Measurements from ENCODE around the gene SDK1.

Gene SDK1

GRCh38 chr7:3912291-3912690, 611.2 kb downstream of the SDK1 start:
- TF ChIP-seq CTCF (IDR thresholded peaks at IDR 0.05; ENCODE audit: low read depth, low read length, missing control alignments), result no peak
- no peak overlapping the region for H3K4me3 ChIP-seq (replicated peaks; ENCODE audit: low read depth, low read length)
- no peak for DNase-seq (ENCODE audit: extremely low read depth, low read depth)

GRCh38 chr7:3914051-3914775, 613.2 kb downstream of the SDK1 start:
- no peak overlapping the region for H3K4me3 ChIP-seq (replicated peaks; ENCODE audit: low read depth, low read length)
- no peak for DNase-seq (ENCODE audit: extremely low read depth, low read depth)

GRCh38 chr7:3915337-3915878, 614.4 kb downstream of the SDK1 start:
- no peak for TF ChIP-seq CTCF (IDR thresholded peaks at IDR 0.05; ENCODE audit: low read depth, low read length, missing control alignments)
- no peak for DNase-seq (ENCODE audit: extremely low read depth, low read depth)

More at GRCh38 chr7:3914051-3914775, 613.2 kb downstream of the SDK1 start:
- TF ChIP-seq CTCF (IDR thresholded peaks at IDR 0.05; ENCODE audit: low read depth, low read length, missing control alignments), result no peak

GRCh38 chr7:3916146-3916545, 615.1 kb downstream of the SDK1 start:
- no peak overlapping the region for H3K4me3 ChIP-seq (replicated peaks; ENCODE audit: low read depth, low read length)
- TF ChIP-seq CTCF (IDR thresholded peaks at IDR 0.05; ENCODE audit: low read depth, low read length, missing control alignments), result no peak
- DNase-seq (ENCODE audit: extremely low read depth, low read depth), result no peak

More at GRCh38 chr7:3915337-3915878, 614.4 kb downstream of the SDK1 start:
- no peak overlapping the region for H3K4me3 ChIP-seq (replicated peaks; ENCODE audit: low read depth, low read length)

GRCh38 chr7:3917436-3917835, 616.4 kb downstream of the SDK1 start:
- no peak for TF ChIP-seq CTCF (IDR thresholded peaks at IDR 0.05; ENCODE audit: low read depth, low read length, missing control alignments)
- DNase-seq (ENCODE audit: extremely low read depth, low read depth), result no peak
- no peak overlapping the region for H3K4me3 ChIP-seq (replicated peaks; ENCODE audit: low read depth, low read length)

- H3K4me3 ChIP-seq (replicated peaks; ENCODE audit: low read depth, low read length), result no peak overlapping the region
- DNase-seq (ENCODE audit: extremely low read depth, low read depth), result no peak
- TF ChIP-seq CTCF (IDR thresholded peaks at IDR 0.05; ENCODE audit: low read depth, low read length, missing control alignments), result no peak
These were observed 617.5 kb downstream of the SDK1 start for GRCh38 chr7:3918576-3918975.
